Activated CD4-positive, alpha-beta memory T cell treated with anti-CD3 and anti-CD28 coated beads for 36 hours (primary cell): ENCODE results near the gene PRR5L. TPM values are rescaled to one million over a fixed set of nuclear protein-coding genes. Genes with fewer than 3 reads are reported as not detected.

Experiments
- CTCF ChIA-PET: fragments of 350-600 bp; sonication (Branson Sonifier 250); formaldehyde crosslinking; loops from one replicate; lab custom pipeline; 2021; ENCODE audit warnings: antibody characterized with exemption, inconsistent platforms; lab: Charles Lee
- POLR2A ChIA-PET: fragments of 350-600 bp; sonication (Branson Sonifier 250); formaldehyde crosslinking; loops from one replicate; lab custom pipeline; 2021; ENCODE audit warnings: antibody characterized with exemption; lab: Charles Lee
- DNase-seq: peaks from one replicate; pipeline ENCODE4 v3.0.0-alpha.2; 2020
- H3K27ac Mint-ChIP-seq: one replicate; pipeline ENCODE4 v1.8.0; 2021; ENCODE audit warnings: mixed read lengths
- H3K27me3 Mint-ChIP-seq: one replicate; pipeline ENCODE4 v1.8.0; 2021; ENCODE audit warnings: mixed read lengths
- H3K36me3 Mint-ChIP-seq: one replicate; pipeline ENCODE4 v1.8.0; 2021; ENCODE audit warnings: mixed read lengths
- H3K4me1 Mint-ChIP-seq: one replicate; pipeline ENCODE4 v1.8.0; 2021; ENCODE audit warnings: low read depth, mixed read lengths
- H3K4me3 Mint-ChIP-seq: one replicate; pipeline ENCODE4 v1.8.0; 2021; ENCODE audit warnings: mild to moderate bottlenecking, mixed read lengths
- H3K9me3 Mint-ChIP-seq: one replicate; pipeline ENCODE4 v1.8.0; 2021; ENCODE audit warnings: mixed read lengths
- intact Hi-C: fragments of 100-400 bp; cut with micrococcal nuclease; formaldehyde crosslinking; loops from one replicate; pipeline ENCODE4 v1.15.1; 2023
- total RNA-seq, 2 experiments: library from RNA; stranded (reverse); gene quantifications; one replicate each; pipeline ENCODE4 v1.2.3, GENCODE V29; 2021

Gene PRR5L
- total RNA-seq, 2 experiments from 2014 or later: 42.7 to 43.6 TPM

DNA sequence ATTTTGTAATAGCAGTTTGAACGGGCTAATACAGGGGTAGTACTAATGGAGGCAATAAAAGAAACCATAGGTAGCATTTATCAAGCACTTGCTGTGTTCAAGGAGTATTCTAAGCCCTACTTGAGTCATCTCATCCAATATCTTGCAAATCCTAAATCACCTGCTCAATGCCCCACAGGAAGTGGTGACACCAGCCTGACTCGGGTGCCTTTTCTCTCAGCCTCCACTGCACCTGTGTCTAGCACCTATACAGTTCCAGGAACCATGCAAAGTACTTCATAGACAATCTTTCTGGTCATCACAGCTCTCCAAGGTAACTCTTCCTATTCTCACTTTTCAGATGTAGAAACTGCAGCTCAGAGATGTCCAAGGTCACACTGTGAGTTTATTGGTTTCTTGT lies 98.0 kb downstream of the PRR5L start:
- ChIA-PET POLR2A (interaction anchor here (1.7 kb wide), 1 partner anchor 27 kb away, joined by 6 read pairs; no protein-coding TSS in a partner anchor), CTCF (interaction anchor here (0.8 to 1.5 kb wide), 4 partner anchors 9 to 41 kb away, joined by 3 to 5 read pairs (median 4); no protein-coding TSS in a partner anchor)
- peaks cover 66% of the 10 kb centered on the region for H3K4me1 Mint-ChIP-seq
- peak overlapping the region; percentile 73 for H3K27ac Mint-ChIP-seq
- peak overlapping the region; percentile 38 for H3K4me3 Mint-ChIP-seq
- intact Hi-C loops: loop anchor here (2.0 to 10.0 kb wide), 4 partner anchors 37 to 351 kb away; no protein-coding TSS in a partner anchor
- H3K36me3 Mint-ChIP-seq: peaks cover 17% of the 10 kb centered on the region
- peak; percentile 70 for DNase-seq
- no peaks in the 10 kb centered on the region for H3K9me3 Mint-ChIP-seq
- no peaks in the 10 kb centered on the region for H3K27me3 Mint-ChIP-seq

DNA sequence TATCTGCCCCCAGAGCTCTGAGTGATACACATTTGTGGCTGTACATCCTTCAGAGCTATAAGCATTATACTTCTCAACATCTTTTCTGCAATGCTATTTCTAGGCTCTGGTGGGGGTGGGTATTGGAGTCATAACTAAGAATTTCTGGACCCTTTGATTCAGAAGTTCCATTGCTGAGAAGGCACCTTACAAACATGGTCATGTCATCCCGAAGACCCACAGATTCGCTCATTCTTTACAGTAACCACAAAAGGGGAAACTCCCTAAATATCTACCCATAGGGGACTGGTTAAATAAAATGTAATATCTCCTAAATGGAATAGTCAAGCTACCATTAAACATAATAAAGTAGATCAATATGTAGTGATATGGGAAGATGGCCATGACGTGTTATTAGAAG lies 98.8 kb downstream of the PRR5L start:
- CTCF ChIA-PET: interaction anchor here (0.8 to 1.5 kb wide), 9 partner anchors 10 to 103 kb away, joined by 3 to 5 read pairs (median 4); no protein-coding TSS in a partner anchor
- Mint-ChIP-seq H3K4me1 (peaks cover 68% of the 10 kb centered on the region), H3K27me3 (no peaks in the 10 kb centered on the region), H3K4me3 (peak overlapping the region; percentile 38), H3K9me3 (no peaks in the 10 kb centered on the region), H3K36me3 (peaks cover 19% of the 10 kb centered on the region), H3K27ac (peak overlapping the region; percentile 73)
- POLR2A ChIA-PET: interaction anchor here (0.6 to 1.7 kb wide), 3 partner anchors 22 to 42 kb away, joined by 3 to 6 read pairs (median 3); no protein-coding TSS in a partner anchor
- intact Hi-C loops: loop anchor here (1.0 to 10.0 kb wide), 5 partner anchors 36 to 350 kb away; no protein-coding TSS in a partner anchor
- DNase-seq: no peak

DNA sequence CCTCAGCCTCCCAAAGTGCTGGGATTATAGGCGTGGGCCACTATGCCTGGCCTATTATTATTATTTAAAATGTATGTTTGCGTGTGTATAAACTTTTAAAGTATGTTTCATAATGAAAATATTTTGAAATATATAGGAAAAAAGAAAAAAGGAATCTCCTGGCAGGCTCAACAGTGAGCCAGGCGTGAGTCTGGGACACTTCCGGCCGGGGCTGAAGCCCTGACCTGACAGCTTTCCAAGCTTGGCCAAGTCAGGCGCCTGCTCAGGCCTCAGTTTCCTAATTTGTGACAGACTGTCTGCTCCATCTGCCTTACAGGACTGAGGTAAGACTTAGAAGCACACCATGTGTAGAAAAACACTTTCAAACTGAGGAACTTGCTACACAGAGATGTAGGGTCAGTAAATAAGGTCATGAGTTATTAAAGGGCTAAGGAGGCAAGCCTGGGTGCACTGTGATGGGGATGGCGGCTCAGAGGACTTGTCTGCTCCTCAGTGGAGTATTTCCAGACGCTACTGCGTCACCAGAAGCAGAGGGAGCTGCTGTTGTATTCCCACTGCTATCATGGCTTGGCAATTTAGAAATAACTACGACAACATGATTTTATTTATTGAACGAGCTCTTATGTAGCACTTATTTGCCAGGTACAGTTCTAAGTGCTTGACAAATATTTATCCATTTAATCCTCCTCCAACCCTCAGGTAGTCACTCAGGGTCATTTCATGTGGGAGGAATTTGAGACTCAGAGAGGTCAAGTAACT lies 100.1 kb downstream of the PRR5L start:
- peaks cover 68% of the 10 kb centered on the region for H3K4me1 Mint-ChIP-seq
- H3K36me3 Mint-ChIP-seq: peaks cover 31% of the 10 kb centered on the region

DNA sequence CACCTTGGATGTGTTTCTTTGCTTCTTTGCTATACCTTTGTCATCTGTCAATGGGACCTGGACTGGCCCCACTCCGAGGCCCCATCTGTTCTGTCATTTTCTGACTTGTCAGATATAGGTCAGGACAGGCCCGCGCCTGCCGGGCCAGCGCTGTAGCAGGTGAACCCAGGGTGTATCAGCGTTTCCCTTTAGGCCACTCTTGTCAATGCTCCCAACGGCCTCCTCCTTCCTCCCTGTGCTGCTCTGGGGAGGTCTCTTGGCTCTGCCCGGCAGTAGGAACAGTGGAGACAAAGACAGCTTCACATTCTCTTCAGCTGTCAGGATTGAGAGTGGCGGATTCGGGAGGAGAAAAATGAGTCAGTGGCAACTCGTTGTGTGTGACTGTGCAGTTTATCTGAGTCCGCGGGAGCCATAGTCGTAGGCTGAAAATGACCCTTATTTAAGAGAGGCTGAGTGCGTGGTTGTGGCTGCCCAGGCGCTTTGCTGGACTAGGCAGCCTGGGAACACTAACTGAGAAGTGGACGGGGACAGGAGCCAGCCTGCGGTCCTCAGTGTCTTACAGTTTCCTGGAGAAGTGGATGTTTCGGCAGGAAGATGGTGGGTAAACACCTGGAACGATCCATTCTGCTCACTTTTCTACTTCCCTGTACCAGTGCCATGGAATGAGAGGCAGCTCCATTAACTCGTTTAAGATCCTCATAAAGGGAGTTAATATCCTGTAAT lies 102.3 kb downstream of the PRR5L start:
- DNase-seq: no peak
- peaks cover 41% of the 10 kb centered on the region for H3K36me3 Mint-ChIP-seq
- CTCF ChIA-PET: interaction anchor here (1.5 kb wide), 1 partner anchor 95 kb away, joined by 5 read pairs; no protein-coding TSS in a partner anchor
- peaks cover 54% of the 10 kb centered on the region for H3K4me1 Mint-ChIP-seq
- no peaks in the 10 kb centered on the region for H3K27me3 Mint-ChIP-seq
- H3K27ac Mint-ChIP-seq: no peak overlapping the region
- H3K9me3 Mint-ChIP-seq: no peaks in the 10 kb centered on the region
- no peak overlapping the region for H3K4me3 Mint-ChIP-seq
- POLR2A ChIA-PET: no interaction called here
- intact Hi-C loops: loop anchor here (10.0 kb wide), 1 partner anchor 346 kb away; no protein-coding TSS in a partner anchor

More for the DNA sequence above, 100.1 kb downstream of the PRR5L start:
- intact Hi-C loops: loop anchor here (1.0 to 10.0 kb wide), 3 partner anchors 35 to 349 kb away; no protein-coding TSS in a partner anchor
- H3K27me3 Mint-ChIP-seq: no peaks in the 10 kb centered on the region
- POLR2A ChIA-PET: interaction anchor here (0.9 to 1.7 kb wide), 2 partner anchors 14 to 25 kb away, joined by 4 to 6 read pairs; no protein-coding TSS in a partner anchor
- H3K27ac Mint-ChIP-seq: no peak overlapping the region
- no peak overlapping the region for H3K4me3 Mint-ChIP-seq
- no peak for DNase-seq
- CTCF ChIA-PET: interaction anchor here (0.7 to 1.3 kb wide), 4 partner anchors 10 to 89 kb away, joined by 3 to 5 read pairs (median 4); no protein-coding TSS in a partner anchor
- no peaks in the 10 kb centered on the region for H3K9me3 Mint-ChIP-seq

DNA sequence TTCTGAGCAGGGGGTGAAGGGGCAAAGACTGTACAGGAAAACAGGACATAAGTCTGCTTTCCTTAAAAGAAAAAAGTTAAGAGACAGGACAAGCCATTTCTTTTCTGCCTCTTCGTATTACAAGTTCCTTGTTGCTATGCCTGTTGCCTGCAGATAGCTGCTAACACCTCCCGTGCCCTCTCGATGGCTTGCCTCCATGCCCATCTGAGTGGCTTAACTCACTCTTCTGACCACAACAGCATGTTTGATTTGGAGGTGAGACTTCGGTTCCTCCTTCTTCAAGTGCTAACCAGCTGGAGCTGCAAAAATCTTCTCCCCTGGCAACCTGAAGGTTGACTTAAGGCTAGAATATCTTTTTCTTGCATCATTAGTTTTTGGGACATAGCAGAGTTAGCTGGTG lies 103.1 kb downstream of the PRR5L start:
- DNase-seq: no peak
- Mint-ChIP-seq H3K27me3 (no peaks in the 10 kb centered on the region), H3K9me3 (no peaks in the 10 kb centered on the region), H3K4me3 (no peak overlapping the region), H3K4me1 (peaks cover 53% of the 10 kb centered on the region), H3K27ac (peak overlapping the region; percentile 78), H3K36me3 (peaks cover 48% of the 10 kb centered on the region)
- intact Hi-C loops: loop anchor here (10.0 kb wide), 1 partner anchor 346 kb away; no protein-coding TSS in a partner anchor
- ChIA-PET POLR2A (no interaction called here), CTCF (interaction anchor here (1.5 to 2.8 kb wide), 2 partner anchors 22 to 94 kb away, joined by 5 to 11 read pairs; no protein-coding TSS in a partner anchor)

DNA sequence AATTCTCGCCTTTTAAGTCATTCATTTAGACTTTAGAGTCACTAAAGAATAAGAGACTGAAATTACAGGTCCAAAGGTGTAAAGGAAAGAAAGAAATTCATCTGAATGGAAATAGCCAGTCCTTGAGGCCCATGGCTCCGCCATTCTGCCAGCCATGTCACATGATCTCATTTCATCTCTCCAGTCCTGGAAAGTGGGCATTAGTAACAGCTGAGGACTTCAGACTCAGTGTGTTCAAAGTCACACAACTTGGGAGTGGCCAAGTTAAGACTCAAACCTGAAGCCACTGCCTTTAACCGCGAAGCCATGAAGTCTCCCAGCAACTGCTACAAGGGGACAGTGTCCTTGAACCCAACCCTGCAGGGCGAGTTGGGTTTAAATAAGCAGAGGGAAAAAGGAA lies 103.7 kb downstream of the PRR5L start:
- peaks cover 43% of the 10 kb centered on the region for H3K36me3 Mint-ChIP-seq
- intact Hi-C loops: loop anchor here (10.0 kb wide), 1 partner anchor 345 kb away; no protein-coding TSS in a partner anchor

DNA sequence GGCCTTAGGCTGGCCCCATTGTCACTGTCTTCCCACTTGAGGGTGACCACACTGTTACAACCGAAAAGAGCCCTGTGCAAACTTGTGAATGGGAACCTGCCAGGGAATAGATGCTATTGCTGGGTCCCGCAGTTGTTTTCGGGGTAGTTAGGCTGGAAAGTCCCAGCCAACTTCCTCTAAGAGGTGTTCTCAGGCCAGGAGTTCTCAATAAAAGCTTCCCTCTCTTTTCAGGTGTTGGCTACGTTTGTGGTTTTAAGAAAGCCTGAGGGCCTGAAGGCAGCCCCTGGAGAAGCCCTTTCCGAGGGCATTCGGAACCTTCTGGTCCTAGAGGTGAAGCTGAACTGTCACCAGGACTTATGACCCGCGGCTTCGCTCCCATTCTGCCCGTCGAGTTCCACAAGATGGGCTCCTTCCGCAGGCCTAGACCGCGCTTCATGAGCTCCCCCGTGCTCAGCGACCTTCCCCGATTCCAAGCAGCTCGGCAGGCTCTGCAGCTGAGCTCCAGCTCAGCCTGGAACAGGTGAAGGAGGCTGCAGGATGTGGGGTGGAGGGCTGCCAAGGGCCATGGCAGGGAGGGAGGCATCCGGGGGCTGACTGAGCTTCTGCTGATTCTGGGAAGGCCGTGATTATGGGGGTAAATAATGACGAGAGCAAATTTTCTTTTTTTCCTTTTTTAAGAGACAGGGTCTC lies 104.8 kb downstream of the PRR5L start:
- ChIA-PET POLR2A (interaction anchor here (1.0 to 1.2 kb wide), 2 partner anchors 9 to 24 kb away, joined by 3 read pairs; no protein-coding TSS in a partner anchor), CTCF (interaction anchor here (1.3 to 2.8 kb wide), 3 partner anchors 23 to 92 kb away, joined by 4 to 11 read pairs (median 4); no protein-coding TSS in a partner anchor)
- Mint-ChIP-seq H3K9me3 (no peaks in the 10 kb centered on the region), H3K4me1 (peaks cover 49% of the 10 kb centered on the region), H3K36me3 (peaks cover 48% of the 10 kb centered on the region), H3K27me3 (no peaks in the 10 kb centered on the region), H3K4me3 (peak overlapping the region; percentile 60), H3K27ac (peak overlapping the region; percentile 78)
- DNase-seq: no peak
- intact Hi-C loops: no loop called here

More for the DNA sequence above, 103.7 kb downstream of the PRR5L start:
- Mint-ChIP-seq H3K27ac (peak overlapping the region; percentile 78), H3K9me3 (no peaks in the 10 kb centered on the region), H3K4me1 (peaks cover 48% of the 10 kb centered on the region), H3K4me3 (no peak overlapping the region), H3K27me3 (no peaks in the 10 kb centered on the region)
- DNase-seq: no peak
- CTCF ChIA-PET: interaction anchor here (2.8 kb wide), 1 partner anchor 22 kb away, joined by 11 read pairs; no protein-coding TSS in a partner anchor
- POLR2A ChIA-PET: no interaction called here

DNA sequence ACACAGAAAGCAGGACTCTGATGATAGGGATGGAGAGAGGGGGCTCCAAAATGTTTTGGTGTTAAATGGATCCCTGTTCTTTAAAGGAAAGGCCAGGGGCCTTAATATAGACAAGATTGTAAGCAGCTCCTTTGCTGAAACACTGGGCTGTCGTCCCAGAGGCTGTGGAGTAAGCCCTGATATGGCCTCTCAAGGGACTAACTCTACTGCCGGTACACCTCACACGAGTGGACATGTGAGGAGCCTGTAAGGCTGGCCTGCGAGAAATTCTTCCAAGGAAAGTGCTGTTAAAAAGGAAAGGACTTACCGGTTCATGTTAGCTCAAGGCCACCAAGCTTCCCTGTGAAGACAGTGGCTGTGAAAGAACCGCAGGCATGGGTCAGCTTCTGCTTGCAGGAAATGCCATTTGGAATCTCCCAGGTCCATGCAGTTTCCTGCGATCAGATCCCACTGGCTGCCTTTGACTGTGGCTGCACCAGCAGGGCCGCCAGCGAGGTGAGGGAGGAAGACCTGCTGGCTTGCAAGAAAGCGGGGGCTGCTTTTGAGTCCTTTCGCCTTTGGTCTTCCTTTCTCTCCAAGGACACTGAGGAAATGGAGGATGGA lies 106.6 kb downstream of the PRR5L start:
- CTCF ChIA-PET: no interaction called here
- Mint-ChIP-seq H3K4me1 (peaks cover 65% of the 10 kb centered on the region), H3K27ac (no peak overlapping the region), H3K27me3 (no peaks in the 10 kb centered on the region), H3K36me3 (peaks cover 57% of the 10 kb centered on the region), H3K4me3 (no peak overlapping the region), H3K9me3 (no peaks in the 10 kb centered on the region)
- POLR2A ChIA-PET: interaction anchor here (1.1 kb wide), 1 partner anchor 17 kb away, joined by 6 read pairs; no protein-coding TSS in a partner anchor
- intact Hi-C loops: no loop called here
- DNase-seq: no peak

DNA sequence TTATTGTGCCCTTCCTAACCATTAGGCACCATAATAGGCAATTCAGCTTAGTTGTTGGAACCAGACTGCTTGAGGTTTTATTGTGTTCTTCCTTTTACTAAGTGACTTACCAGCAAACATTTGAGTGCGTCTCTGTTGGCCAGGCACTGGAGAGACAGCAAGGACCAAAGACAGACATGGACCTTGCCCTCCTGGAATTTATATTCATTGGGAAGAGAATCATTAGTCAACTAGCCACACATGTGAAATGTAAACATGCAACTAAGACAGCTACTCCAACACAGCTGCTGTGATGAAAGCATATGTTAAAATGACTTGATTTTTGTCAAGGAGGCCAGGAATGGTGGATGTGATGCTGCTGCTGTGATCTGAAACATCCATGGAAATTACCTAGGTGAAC lies 107.6 kb downstream of the PRR5L start:
- peak overlapping the region; percentile 76 for H3K27ac Mint-ChIP-seq
- ChIA-PET CTCF (interaction anchor here (1.5 kb wide), 1 partner anchor 111 kb away, joined by 3 read pairs; no protein-coding TSS in a partner anchor), POLR2A (interaction anchor here (1.1 kb wide), 1 partner anchor 16 kb away, joined by 6 read pairs; no protein-coding TSS in a partner anchor)
- no peaks in the 10 kb centered on the region for H3K9me3 Mint-ChIP-seq
- peaks cover 70% of the 10 kb centered on the region for H3K4me1 Mint-ChIP-seq
- intact Hi-C loops: no loop called here
- H3K36me3 Mint-ChIP-seq: peaks cover 57% of the 10 kb centered on the region
- no peak overlapping the region for H3K4me3 Mint-ChIP-seq
- no peaks in the 10 kb centered on the region for H3K27me3 Mint-ChIP-seq
- DNase-seq: no peak

DNA sequence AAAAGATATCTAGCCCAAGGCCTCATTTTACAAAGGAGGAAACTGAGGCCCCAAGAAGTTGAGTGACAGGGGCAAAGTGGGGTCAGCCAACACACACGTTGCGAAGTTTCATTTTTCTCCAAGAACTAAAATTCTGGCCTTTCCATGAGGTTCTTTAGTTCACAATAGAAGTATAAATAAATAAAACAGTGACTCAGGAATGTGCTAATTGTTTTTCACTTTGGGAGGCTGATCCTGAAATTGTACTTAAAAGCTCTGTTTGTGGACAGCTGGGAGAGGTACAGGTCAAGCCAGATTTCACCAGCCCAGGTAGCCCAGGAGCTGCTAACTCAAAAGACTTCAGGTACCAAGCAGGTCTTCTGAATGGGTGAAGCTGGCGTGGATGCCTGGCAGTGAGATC lies 108.7 kb downstream of the PRR5L start:
- Mint-ChIP-seq H3K27me3 (no peaks in the 10 kb centered on the region), H3K4me3 (no peak overlapping the region), H3K27ac (no peak overlapping the region), H3K4me1 (peaks cover 72% of the 10 kb centered on the region), H3K36me3 (peaks cover 59% of the 10 kb centered on the region), H3K9me3 (no peaks in the 10 kb centered on the region)
- intact Hi-C loops: no loop called here
- ChIA-PET CTCF (interaction anchor here (1.3 to 1.5 kb wide), 2 partner anchors 88 to 112 kb away, joined by 3 read pairs; no protein-coding TSS in a partner anchor), POLR2A (no interaction called here)
- DNase-seq: no peak
